Testis (tissue), 3 donors: Measurements from ENCODE around the gene ARHGEF28. TPM values are rescaled to one million over a fixed set of nuclear protein-coding genes. Genes with fewer than 3 reads are reported as not detected.

Experiments used
- DNase-seq: peaks from one replicate; pipeline ENCODE4 v3.0.0-alpha.2; 2019
- H3K27ac ChIP-seq, 2 donors: fragments of 200-600 bp; sonication (generic); one replicate each; pipeline ENCODE4 v1.5.1; 2019
- H3K27me3 ChIP-seq: fragments of 200-600 bp; sonication (generic); one replicate; pipeline ENCODE4 v1.5.1; 2019
- H3K36me3 ChIP-seq: fragments of 200-600 bp; sonication (generic); one replicate; pipeline ENCODE4 v1.5.1; 2017; ENCODE audit warnings: low read depth; ENCODE audit errors: missing control alignments
- H3K4me1 ChIP-seq: fragments of 200-600 bp; sonication (generic); one replicate; pipeline ENCODE4 v1.5.1; 2019
- H3K4me3 ChIP-seq, 2 donors: fragments of 200-600 bp; sonication (generic); one replicate each; pipeline ENCODE4 v1.5.1; 2017 to 2019
- H3K9me3 ChIP-seq: fragments of 200-600 bp; sonication (generic); one replicate; pipeline ENCODE4 v1.5.1; 2017
- POLR2A ChIP-seq: fragments of 450-650 bp; IDR thresholded peaks from one replicate; pipeline ENCODE4 v1.6.1; 2017; ENCODE audit warnings: antibody characterized with exemption, mild to moderate bottlenecking, moderate library complexity
- WGBS, 2 donors: methylation state at CpG; one replicate each; pipeline ENCODE4 v1.1.5; 2018; 5-methylcytosine and 5-hydroxymethylcytosine counted together
- intact Hi-C: fragments of 100-400 bp; cut with DNase I; formaldehyde crosslinking; loops from one replicate; pipeline ENCODE4 v1.15.1; 2023; ENCODE audit warnings: low total_unique reads
- polyA plus RNA-seq: library from polyadenylated mRNA; stranded (reverse); fragments of 350-450 nt; fragmentation: Illumina TruSeq; extraction: RNeasy Lipid Tissue Mini Kit (QIAGEN cat#74804); gene quantifications from one replicate; pipeline ENCODE4 v1.2.3, GENCODE V29; 2014; ENCODE audit warnings: low read depth, low replicate concordance; ENCODE audit not compliant: insufficient read depth
- total RNA-seq, 2 donors: library from RNA; depleted of rRNA; stranded (reverse); fragments of >200 nt; gene quantifications; one replicate each; pipeline ENCODE4 v1.2.3, GENCODE V29; 2016
- TF ChIP-seq, protein P1 (sequence below), 3 experiments: fragments of 450-650 bp in 2 of 3; fragments of 200-600 bp in 1 of 3; sonication (generic) in 1 of 3; IDR thresholded peaks; one replicate each; pipeline ENCODE4 v1.5.1; 2016 to 2019; ENCODE audit warnings: antibody characterized with exemption in 3 of 3, mild to moderate bottlenecking in 2 of 3, moderate library complexity in 1 of 3

ARHGEF28 gene
- total and polyA plus RNA-seq, 3 donors from 2014 or later = 3.9 to 8.7 (median 8.0) TPM

DNA sequence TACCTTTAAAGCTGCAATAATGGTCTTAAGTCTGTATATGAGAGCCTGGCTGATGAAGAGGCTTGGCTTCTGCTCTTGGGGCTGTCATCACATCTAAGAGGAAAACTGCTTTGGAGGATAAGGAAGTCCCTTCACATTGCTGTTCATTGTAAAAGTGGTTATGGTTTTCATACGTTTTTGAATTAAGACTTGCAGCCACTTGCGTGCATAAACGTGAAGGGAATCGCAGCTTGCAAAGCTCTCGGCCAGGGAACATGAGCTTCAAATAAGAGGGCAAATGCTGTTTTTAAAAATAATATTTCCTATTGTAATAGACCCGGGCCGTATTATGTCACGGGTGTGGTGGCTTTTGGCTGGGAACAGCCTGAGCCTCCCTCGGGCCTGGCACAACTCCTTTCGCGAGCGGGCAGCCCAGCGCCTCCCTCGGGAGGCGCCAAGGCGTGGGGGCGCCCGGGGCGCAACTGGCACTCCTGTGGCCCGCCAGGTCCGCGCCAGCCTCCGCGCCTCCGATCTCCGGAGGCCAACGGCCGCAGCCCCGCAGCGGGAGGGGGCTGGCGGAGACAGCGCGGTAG is 538 bp upstream of the ARHGEF28 start:
- intact Hi-C loops = no loop called here
- H3K36me3 ChIP-seq = no peaks in the 10 kb centered on the region
- H3K27me3 ChIP-seq = no peaks in the 10 kb centered on the region
- TF ChIP-seq, protein P1, sequence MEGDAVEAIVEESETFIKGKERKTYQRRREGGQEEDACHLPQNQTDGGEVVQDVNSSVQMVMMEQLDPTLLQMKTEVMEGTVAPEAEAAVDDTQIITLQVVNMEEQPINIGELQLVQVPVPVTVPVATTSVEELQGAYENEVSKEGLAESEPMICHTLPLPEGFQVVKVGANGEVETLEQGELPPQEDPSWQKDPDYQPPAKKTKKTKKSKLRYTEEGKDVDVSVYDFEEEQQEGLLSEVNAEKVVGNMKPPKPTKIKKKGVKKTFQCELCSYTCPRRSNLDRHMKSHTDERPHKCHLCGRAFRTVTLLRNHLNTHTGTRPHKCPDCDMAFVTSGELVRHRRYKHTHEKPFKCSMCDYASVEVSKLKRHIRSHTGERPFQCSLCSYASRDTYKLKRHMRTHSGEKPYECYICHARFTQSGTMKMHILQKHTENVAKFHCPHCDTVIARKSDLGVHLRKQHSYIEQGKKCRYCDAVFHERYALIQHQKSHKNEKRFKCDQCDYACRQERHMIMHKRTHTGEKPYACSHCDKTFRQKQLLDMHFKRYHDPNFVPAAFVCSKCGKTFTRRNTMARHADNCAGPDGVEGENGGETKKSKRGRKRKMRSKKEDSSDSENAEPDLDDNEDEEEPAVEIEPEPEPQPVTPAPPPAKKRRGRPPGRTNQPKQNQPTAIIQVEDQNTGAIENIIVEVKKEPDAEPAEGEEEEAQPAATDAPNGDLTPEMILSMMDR (IDR thresholded peaks at IDR 0.05) = no peak
- no peak for TF ChIP-seq POLR2A
- no peak for DNase-seq
- peak overlapping the region; percentile 16 to 60 for H3K27ac ChIP-seq
- 1 to 2% methylated on average over 18 to 25 of the region's 33 CpGs for WGBS, 2 donors
- peak overlapping the region; percentile 62 to 66 for H3K4me3 ChIP-seq
- no peaks in the 10 kb centered on the region for H3K9me3 ChIP-seq
- H3K4me1 ChIP-seq = no peaks in the 10 kb centered on the region

DNA sequence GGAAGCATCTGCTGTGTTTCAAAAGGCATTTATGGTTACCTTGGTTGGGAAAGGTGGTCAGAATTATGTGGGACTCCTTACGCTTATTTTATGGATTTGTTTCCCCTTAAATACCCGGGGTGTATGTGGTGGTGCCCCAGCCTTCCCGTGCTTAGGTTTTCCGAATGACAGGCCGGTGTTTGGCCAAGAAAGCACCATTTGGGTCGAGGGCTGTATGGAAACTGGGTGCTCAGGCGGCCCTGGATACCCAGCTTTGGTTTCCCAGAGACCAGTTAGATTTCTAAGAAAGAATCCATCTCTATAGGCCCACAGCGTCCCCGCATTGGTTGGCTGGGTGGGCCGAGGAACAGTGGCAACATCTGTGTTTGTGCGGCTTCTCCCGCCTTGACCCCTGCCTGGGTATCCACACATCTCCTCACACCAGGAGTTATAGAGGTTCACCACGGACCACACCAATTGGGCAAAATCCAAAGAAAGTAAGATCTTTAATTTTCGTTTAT is 868 bp downstream of the ARHGEF28 start:
- no peaks in the 10 kb centered on the region for H3K36me3 ChIP-seq
- WGBS, 2 donors = 54 to 68% methylated on average over 14 of the region's 14 CpGs
- no peaks in the 10 kb centered on the region for H3K9me3 ChIP-seq
- H3K4me1 ChIP-seq = no peaks in the 10 kb centered on the region
- H3K27me3 ChIP-seq = no peaks in the 10 kb centered on the region
- no peak for DNase-seq
- TF ChIP-seq POLR2A = no peak
- TF ChIP-seq, protein P1 (IDR thresholded peaks at IDR 0.05) = no peak
- peak overlapping the region; percentile 62 to 66 for H3K4me3 ChIP-seq
- H3K27ac ChIP-seq = peak overlapping the region in 1 of 2 donors; percentile 64
- intact Hi-C loops = no loop called here

GRCh38 chr5:73629456-73629855 is 3.5 kb downstream of the ARHGEF28 start:
- intact Hi-C loops = no loop called here
- no peak for DNase-seq
- Histone ChIP-seq H3K36me3 (no peaks in the 10 kb centered on the region), H3K4me3 (no peak overlapping the region), H3K4me1 (no peaks in the 10 kb centered on the region), H3K27ac (no peak overlapping the region), H3K27me3 (no peaks in the 10 kb centered on the region), H3K9me3 (no peaks in the 10 kb centered on the region)
- TF ChIP-seq, protein P1 (IDR thresholded peaks at IDR 0.05) = no peak
- TF ChIP-seq POLR2A = no peak

DNA sequence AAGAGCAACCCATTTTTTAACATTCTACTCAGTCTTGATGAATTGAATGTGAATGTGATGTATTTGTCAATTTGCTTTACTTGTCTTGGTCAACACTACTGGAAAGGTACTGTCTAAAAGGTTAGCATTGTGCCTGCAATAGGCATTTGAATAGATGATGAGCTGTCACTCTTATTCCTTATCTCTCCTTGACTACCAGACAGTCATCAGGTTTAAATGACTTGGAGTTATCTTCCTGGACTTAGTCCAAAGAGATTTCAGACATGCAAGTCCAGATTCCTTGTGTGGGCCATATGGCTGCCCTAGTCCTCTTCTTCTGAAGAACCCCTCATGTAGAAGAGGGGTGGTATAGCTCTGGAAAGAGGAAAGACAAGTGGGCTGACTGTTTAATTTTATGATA is 4.8 kb downstream of the ARHGEF28 start:
- intact Hi-C loops = no loop called here
- no peaks in the 10 kb centered on the region for H3K36me3 ChIP-seq
- no peaks in the 10 kb centered on the region for H3K4me1 ChIP-seq
- H3K4me3 ChIP-seq = no peak overlapping the region
- no peak for DNase-seq
- H3K27me3 ChIP-seq = no peaks in the 10 kb centered on the region
- H3K27ac ChIP-seq = no peak overlapping the region
- TF ChIP-seq, protein P1 (IDR thresholded peaks at IDR 0.05) = no peak
- no peak for TF ChIP-seq POLR2A
- no peaks in the 10 kb centered on the region for H3K9me3 ChIP-seq

DNA sequence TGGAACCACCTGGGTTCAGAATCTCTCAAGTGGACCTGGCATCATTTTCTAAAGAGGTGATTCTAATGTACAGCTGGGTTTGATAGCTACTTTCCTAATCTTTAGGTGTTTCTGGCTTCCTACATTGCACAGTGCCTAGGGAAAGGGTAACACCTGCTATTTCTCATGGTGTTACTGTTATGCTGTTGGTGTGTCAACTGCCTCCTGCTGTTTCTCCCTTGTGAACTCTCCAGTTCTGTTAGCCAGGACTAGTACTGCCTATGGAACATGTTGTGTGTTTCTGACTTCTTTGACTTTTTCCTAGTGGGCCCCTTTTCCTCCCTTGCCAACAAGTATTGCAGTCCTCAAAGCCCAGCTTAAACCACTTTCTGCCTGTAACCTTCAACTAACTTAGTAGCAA is 5.5 kb downstream of the ARHGEF28 start:
- Histone ChIP-seq H3K27ac (no peak overlapping the region), H3K9me3 (no peaks in the 10 kb centered on the region), H3K4me1 (no peaks in the 10 kb centered on the region), H3K36me3 (no peaks in the 10 kb centered on the region), H3K27me3 (no peaks in the 10 kb centered on the region), H3K4me3 (no peak overlapping the region)
- TF ChIP-seq POLR2A = no peak
- TF ChIP-seq, protein P1 (IDR thresholded peaks at IDR 0.05) = no peak
- intact Hi-C loops = no loop called here
- no peak for DNase-seq
